T-helper 17 cell (primary cell): ENCODE results near the gene ZNF396. TPM values are rescaled to one million over a fixed set of nuclear protein-coding genes. Genes with fewer than 3 reads are reported as not detected.
A peak's percentile ranks its signal among the peaks of the same experiment; 100 is the strongest.

Experiments used
- ATAC-seq: fragments of 150-1000 bp; cut with Tn5 transposase; 2 replicates; pipeline ENCODE4 v1.10.0; 2021; ENCODE audit warnings: mild to moderate bottlenecking, moderate library complexity
- DNase-seq, 3 donors: peaks; one replicate each; pipeline versions ENCODE4 v3.0.0 to v3.0.0-alpha.2; 2020 to 2021
- H3K9me3 ChIP-seq: one replicate; pipeline ENCODE4 v1.7.0; 2013; ENCODE audit warnings: low read length, mild to moderate bottlenecking; ENCODE audit not compliant: control insufficient read depth, poor library complexity, severe bottlenecking
- H3K27ac Mint-ChIP-seq: one replicate; pipeline ENCODE4 v1.8.0; 2022; ENCODE audit warnings: mild to moderate bottlenecking, moderate library complexity, mixed read lengths
- H3K27me3 Mint-ChIP-seq: one replicate; pipeline ENCODE4 v1.8.0; 2022; ENCODE audit warnings: mixed read lengths
- H3K36me3 Mint-ChIP-seq: one replicate; pipeline ENCODE4 v1.8.0; 2022; ENCODE audit warnings: low read depth, mixed read lengths
- H3K4me1 Mint-ChIP-seq: one replicate; pipeline ENCODE4 v1.8.0; 2022; ENCODE audit warnings: mild to moderate bottlenecking, mixed read lengths
- H3K4me3 Mint-ChIP-seq: one replicate; pipeline ENCODE4 v1.8.0; 2022; ENCODE audit warnings: mild to moderate bottlenecking, moderate library complexity, mixed read lengths
- total RNA-seq, 4 donors: library from RNA in 2 of 4; stranded (reverse) in 2 of 4; gene quantifications; one replicate each; pipeline ENCODE4 v1.2.3 and lab custom pipeline; 2022 to 2026

Gene ZNF396
- total RNA-seq, 2 donors from 2014 or later, result 0.26 to 0.30 TPM

- H3K36me3 Mint-ChIP-seq, result peaks cover 2% of the 10 kb centered on the region
- no peaks in the 10 kb centered on the region for H3K9me3 ChIP-seq
- peaks cover 43% of the 10 kb centered on the region for H3K27me3 Mint-ChIP-seq
- DNase-seq (no peak), ATAC-seq (no peak)
- no peak overlapping the region for H3K27ac Mint-ChIP-seq
- H3K4me3 Mint-ChIP-seq, result no peak overlapping the region
- H3K4me1 Mint-ChIP-seq, result peaks cover 8% of the 10 kb centered on the region
Observed at GRCh38 chr18:35406666-35407065, 29.5 kb upstream of the ZNF396 start.

DNA sequence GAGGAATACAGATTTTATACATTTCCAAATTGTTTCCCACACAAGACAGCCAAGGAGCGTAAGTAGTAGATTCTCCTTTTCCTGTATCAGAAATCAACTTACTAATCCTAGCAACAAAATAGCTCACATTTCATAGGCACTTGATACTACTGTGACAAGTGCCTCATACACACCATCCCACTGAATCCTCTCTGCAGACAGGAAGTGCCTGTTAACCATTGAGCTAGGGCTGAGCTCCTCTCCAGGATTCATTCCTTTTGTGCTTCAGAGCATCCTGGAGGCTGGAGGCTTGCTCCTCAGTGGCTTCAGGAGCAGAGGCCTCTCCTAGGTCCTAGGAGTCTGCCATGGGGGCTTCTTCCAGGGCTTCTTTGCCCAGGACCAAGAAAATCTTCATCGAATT, 20.8 kb upstream of the ZNF396 start:
- Mint-ChIP-seq H3K4me3 (no peak overlapping the region), H3K27ac (no peak overlapping the region), H3K36me3 (no peaks in the 10 kb centered on the region), H3K27me3 (peaks cover 49% of the 10 kb centered on the region), H3K4me1 (no peaks in the 10 kb centered on the region)
- no peaks in the 10 kb centered on the region for H3K9me3 ChIP-seq
- DNase-seq (no peak), ATAC-seq (no peak)

DNA sequence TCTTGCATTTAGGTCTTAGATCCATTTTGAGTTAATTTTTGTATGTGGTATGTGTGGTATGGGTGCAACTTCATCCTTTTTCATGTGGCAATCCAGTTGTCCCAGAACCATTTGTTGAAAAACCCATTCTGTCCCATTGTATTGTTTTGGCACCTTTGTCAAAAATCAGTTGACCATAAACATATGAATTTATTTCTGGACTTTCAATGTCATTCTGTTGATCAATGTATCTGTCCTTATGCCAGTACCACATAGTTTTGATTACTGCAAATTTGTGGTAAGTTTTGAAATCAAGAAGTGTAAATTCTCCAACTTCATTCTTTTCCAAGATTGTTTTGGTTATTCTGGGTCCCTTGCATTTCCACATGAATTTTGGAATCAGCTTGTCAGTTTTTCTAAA, 16.6 kb upstream of the ZNF396 start:
- H3K4me3 Mint-ChIP-seq, result no peak overlapping the region
- DNase-seq, result no peak
- no peaks in the 10 kb centered on the region for H3K9me3 ChIP-seq
- peaks cover 39% of the 10 kb centered on the region for H3K27me3 Mint-ChIP-seq
- H3K27ac Mint-ChIP-seq, result no peak overlapping the region
- no peaks in the 10 kb centered on the region for H3K36me3 Mint-ChIP-seq
- H3K4me1 Mint-ChIP-seq, result no peaks in the 10 kb centered on the region
- no peak for ATAC-seq

DNA sequence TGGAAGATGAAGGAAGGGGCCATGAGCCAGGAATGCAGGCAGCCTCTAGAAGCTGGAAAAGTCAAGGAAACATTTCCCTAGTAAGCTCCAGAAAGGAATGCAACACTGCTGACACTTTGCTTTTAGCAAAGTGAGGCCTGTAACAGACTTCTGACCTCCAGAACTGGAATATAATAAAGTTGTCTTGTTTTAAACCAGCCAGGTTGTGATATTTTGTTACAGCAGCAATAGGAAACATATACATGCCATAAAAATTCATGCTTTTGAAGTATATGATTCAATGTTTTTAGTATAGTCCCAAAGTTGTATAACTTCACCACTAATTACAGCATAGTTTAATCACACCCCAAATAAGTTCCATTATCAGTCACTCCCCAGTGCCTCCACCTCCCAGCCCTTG, 15.2 kb upstream of the ZNF396 start:
- peaks cover 45% of the 10 kb centered on the region for H3K27me3 Mint-ChIP-seq

GRCh38 chr18:35390951-35391700, 14.0 kb upstream of the ZNF396 start:
- Mint-ChIP-seq H3K4me1 (peaks cover 6% of the 10 kb centered on the region), H3K36me3 (no peaks in the 10 kb centered on the region), H3K4me3 (no peak overlapping the region), H3K27ac (no peak overlapping the region), H3K27me3 (peaks cover 50% of the 10 kb centered on the region)
- no peak for ATAC-seq
- DNase-seq, result no peak
- H3K9me3 ChIP-seq, result no peaks in the 10 kb centered on the region

More for the DNA sequence above, 15.2 kb upstream of the ZNF396 start:
- no peaks in the 10 kb centered on the region for H3K9me3 ChIP-seq
- no peaks in the 10 kb centered on the region for H3K4me1 Mint-ChIP-seq
- DNase-seq, result no peak
- H3K4me3 Mint-ChIP-seq, result no peak overlapping the region
- H3K36me3 Mint-ChIP-seq, result no peaks in the 10 kb centered on the region
- no peak for ATAC-seq
- no peak overlapping the region for H3K27ac Mint-ChIP-seq

- no peaks in the 10 kb centered on the region for H3K9me3 ChIP-seq
- no peak overlapping the region for H3K4me3 Mint-ChIP-seq
- peaks cover 4% of the 10 kb centered on the region for H3K36me3 Mint-ChIP-seq
- no peak for ATAC-seq
- H3K4me1 Mint-ChIP-seq, result peaks cover 8% of the 10 kb centered on the region
- no peak for DNase-seq
- no peak overlapping the region for H3K27ac Mint-ChIP-seq
- peaks cover 46% of the 10 kb centered on the region for H3K27me3 Mint-ChIP-seq
Observed at GRCh38 chr18:35389095-35389618, 12.0 kb upstream of the ZNF396 start.

- Mint-ChIP-seq H3K27me3 (peaks cover 53% of the 10 kb centered on the region), H3K27ac (no peak overlapping the region), H3K4me3 (no peak overlapping the region), H3K36me3 (peaks cover 7% of the 10 kb centered on the region), H3K4me1 (peaks cover 8% of the 10 kb centered on the region)
- H3K9me3 ChIP-seq, result no peaks in the 10 kb centered on the region
- DNase-seq, result no peak
- ATAC-seq, result peak; percentile 53
Observed at GRCh38 chr18:35387152-35387571, 10.0 kb upstream of the ZNF396 start.

DNA sequence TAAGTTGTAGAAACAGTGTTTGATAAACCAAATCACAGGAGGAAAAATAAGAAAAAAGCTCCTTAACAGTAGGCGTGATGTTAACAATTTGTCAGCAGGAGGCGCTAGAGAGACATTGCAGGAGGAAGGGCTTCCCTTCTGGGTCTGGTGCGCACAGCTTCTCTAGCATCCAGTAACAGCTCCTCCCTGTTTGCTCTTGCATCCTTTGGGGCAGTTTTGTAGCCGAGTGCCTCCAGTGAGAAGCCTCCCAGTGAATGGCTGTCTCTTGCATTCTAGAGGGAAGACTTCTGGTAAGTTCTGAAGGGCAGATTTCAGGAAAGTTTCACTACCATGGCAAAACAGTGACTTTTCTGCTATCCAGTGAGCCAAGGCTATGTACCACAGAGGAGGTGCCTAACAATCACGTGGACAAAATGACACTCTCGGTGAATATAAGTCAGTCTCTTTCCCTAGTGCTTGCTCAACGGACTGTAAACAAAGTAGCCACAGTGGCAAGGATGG, 9.5 kb upstream of the ZNF396 start:
- H3K4me3 Mint-ChIP-seq, result no peak overlapping the region
- no peak overlapping the region for H3K27ac Mint-ChIP-seq
- peak; percentile 95 for ATAC-seq
- H3K9me3 ChIP-seq, result no peaks in the 10 kb centered on the region
- peaks cover 7% of the 10 kb centered on the region for H3K36me3 Mint-ChIP-seq
- DNase-seq, result peak; percentile 36 to 42 (median 38)
- peaks cover 8% of the 10 kb centered on the region for H3K4me1 Mint-ChIP-seq
- peaks cover 53% of the 10 kb centered on the region for H3K27me3 Mint-ChIP-seq

- peaks cover 14% of the 10 kb centered on the region for H3K4me1 Mint-ChIP-seq
- no peak for DNase-seq
- no peak overlapping the region for H3K27ac Mint-ChIP-seq
- H3K36me3 Mint-ChIP-seq, result peaks cover 7% of the 10 kb centered on the region
- no peaks in the 10 kb centered on the region for H3K9me3 ChIP-seq
- ATAC-seq, result no peak
- peaks cover 48% of the 10 kb centered on the region for H3K27me3 Mint-ChIP-seq
- no peak overlapping the region for H3K4me3 Mint-ChIP-seq
Observed at GRCh38 chr18:35383136-35383535, 6.0 kb upstream of the ZNF396 start.

DNA sequence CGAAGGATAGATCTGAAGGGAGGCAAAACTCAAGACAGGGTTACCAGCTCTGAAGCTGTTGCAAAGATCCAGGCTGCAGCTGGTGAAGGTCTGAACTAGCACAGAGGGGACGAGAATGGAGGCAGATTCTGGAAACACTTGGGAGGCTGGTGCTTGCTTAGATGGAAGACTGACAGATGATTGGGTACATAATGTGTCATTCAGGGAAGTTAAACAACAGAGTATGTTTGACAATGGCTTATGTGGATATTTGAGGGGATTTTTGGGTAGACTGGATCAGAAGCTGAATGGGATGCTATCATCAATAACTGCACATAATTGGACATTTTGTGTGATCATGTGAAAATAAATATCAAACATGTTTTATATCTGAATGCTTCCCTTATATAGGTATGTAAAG, 2.3 kb upstream of the ZNF396 start:
- ATAC-seq (no peak), DNase-seq (no peak)
- Mint-ChIP-seq H3K4me1 (peaks cover 12% of the 10 kb centered on the region), H3K36me3 (peaks cover 5% of the 10 kb centered on the region), H3K4me3 (no peak overlapping the region), H3K27me3 (peaks cover 27% of the 10 kb centered on the region), H3K27ac (no peak overlapping the region)
- H3K9me3 ChIP-seq, result no peaks in the 10 kb centered on the region

GRCh38 chr18:35378574-35378896, 1.4 kb upstream of the ZNF396 start:
- Mint-ChIP-seq H3K4me1 (peaks cover 14% of the 10 kb centered on the region), H3K27ac (peak overlapping the region; percentile 60), H3K27me3 (peaks cover 18% of the 10 kb centered on the region), H3K4me3 (peak overlapping the region; percentile 43), H3K36me3 (no peaks in the 10 kb centered on the region)
- no peaks in the 10 kb centered on the region for H3K9me3 ChIP-seq
- ATAC-seq (no peak), DNase-seq (no peak)

DNA sequence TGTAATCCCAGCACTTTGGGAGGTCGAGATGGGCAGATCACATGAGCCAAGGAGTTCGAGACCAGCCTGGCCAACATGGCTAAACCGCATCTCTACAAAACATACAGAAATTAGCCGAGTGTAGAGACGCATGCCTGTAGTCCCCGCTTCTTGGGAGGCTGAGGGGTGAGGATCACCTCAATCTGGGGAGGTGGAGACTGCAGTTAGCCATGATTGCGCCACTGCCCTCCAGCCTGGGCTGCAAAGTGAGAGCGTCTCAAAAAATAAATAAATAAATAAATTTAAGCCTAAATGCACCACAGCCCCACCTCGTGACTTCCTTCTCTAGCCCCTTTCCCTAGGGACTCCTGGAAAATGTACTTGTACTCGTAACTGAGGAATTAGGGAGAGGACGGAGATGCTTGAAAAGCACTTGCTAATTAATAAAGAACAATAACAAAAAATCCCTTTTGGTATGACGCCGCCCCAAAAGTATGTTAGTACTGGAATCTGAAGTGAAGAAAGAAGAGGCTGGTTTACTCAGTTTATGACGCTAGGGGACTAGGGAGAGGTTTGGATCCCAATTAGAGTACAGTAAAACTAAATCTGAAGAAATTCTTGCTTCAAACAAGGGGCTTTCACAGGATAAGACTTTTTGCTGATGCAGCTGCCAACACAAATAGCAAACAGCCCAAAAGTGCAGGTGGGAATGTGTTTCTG, 887 bp upstream of the ZNF396 start:
- H3K9me3 ChIP-seq, result no peaks in the 10 kb centered on the region
- Mint-ChIP-seq H3K27me3 (peaks cover 13% of the 10 kb centered on the region), H3K4me3 (peak overlapping the region; percentile 84), H3K27ac (peak overlapping the region; percentile 60), H3K4me1 (peaks cover 14% of the 10 kb centered on the region), H3K36me3 (no peaks in the 10 kb centered on the region)
- no peak for ATAC-seq
- DNase-seq, result no peak

DNA sequence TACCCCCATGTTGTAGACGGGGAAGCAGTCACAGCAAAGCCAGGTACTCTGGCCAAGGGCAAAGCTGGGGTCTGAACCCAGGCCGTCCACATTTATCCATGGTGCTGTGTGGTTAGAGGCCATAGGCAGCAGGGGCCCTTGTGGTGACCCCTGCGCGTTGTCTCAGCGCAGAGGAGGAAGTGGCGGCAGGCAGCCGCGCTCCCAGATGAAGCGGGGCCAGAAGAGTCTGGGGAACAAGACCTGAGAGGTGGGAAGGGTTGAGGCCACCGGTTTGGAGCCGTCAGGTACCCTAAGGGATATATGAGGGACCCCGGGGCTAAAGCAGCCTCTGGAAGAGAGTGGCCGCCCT, 770 bp downstream of the ZNF396 start:
- H3K27me3 Mint-ChIP-seq, result peaks cover 12% of the 10 kb centered on the region
- peak overlapping the region; percentile 39 for H3K27ac Mint-ChIP-seq
- H3K9me3 ChIP-seq, result no peaks in the 10 kb centered on the region
- H3K4me3 Mint-ChIP-seq, result peak overlapping the region; percentile 93
- peaks cover 17% of the 10 kb centered on the region for H3K4me1 Mint-ChIP-seq
- DNase-seq (no peak), ATAC-seq (peak; percentile 55)
- H3K36me3 Mint-ChIP-seq, result no peaks in the 10 kb centered on the region
